ENCODE results near the gene SYTL3.

The SYTL3 gene

DNA sequence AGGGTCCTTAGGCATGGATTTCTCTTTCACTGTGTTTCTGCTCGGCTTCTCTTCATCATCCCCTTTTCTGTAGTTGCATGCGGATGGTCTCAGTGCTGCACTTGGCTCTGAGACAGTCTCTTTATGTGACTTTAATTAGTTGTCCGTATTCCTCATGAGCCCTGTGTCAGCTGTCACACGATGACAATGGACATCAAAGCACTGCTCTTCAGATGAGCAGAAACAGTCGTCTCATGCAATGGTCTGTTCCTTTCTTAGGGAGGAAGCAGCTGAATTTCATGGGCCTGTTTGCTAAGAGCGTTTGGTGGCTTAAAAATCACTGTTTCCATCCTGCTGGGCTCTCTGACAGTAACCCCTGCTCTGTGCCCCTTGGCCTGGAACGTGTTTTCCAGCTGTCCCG lies 64.9 kb downstream of the SYTL3 start:
- no peak overlapping the region for H3K4me3 ChIP-seq (ENCODE audit: low read length)
- DNase-seq (ENCODE audit: low read depth) = no peak
- TF ChIP-seq, protein P1, sequence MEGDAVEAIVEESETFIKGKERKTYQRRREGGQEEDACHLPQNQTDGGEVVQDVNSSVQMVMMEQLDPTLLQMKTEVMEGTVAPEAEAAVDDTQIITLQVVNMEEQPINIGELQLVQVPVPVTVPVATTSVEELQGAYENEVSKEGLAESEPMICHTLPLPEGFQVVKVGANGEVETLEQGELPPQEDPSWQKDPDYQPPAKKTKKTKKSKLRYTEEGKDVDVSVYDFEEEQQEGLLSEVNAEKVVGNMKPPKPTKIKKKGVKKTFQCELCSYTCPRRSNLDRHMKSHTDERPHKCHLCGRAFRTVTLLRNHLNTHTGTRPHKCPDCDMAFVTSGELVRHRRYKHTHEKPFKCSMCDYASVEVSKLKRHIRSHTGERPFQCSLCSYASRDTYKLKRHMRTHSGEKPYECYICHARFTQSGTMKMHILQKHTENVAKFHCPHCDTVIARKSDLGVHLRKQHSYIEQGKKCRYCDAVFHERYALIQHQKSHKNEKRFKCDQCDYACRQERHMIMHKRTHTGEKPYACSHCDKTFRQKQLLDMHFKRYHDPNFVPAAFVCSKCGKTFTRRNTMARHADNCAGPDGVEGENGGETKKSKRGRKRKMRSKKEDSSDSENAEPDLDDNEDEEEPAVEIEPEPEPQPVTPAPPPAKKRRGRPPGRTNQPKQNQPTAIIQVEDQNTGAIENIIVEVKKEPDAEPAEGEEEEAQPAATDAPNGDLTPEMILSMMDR (conservative IDR thresholded peaks at IDR 0.05; ENCODE audit: low read length) = no peak

DNA sequence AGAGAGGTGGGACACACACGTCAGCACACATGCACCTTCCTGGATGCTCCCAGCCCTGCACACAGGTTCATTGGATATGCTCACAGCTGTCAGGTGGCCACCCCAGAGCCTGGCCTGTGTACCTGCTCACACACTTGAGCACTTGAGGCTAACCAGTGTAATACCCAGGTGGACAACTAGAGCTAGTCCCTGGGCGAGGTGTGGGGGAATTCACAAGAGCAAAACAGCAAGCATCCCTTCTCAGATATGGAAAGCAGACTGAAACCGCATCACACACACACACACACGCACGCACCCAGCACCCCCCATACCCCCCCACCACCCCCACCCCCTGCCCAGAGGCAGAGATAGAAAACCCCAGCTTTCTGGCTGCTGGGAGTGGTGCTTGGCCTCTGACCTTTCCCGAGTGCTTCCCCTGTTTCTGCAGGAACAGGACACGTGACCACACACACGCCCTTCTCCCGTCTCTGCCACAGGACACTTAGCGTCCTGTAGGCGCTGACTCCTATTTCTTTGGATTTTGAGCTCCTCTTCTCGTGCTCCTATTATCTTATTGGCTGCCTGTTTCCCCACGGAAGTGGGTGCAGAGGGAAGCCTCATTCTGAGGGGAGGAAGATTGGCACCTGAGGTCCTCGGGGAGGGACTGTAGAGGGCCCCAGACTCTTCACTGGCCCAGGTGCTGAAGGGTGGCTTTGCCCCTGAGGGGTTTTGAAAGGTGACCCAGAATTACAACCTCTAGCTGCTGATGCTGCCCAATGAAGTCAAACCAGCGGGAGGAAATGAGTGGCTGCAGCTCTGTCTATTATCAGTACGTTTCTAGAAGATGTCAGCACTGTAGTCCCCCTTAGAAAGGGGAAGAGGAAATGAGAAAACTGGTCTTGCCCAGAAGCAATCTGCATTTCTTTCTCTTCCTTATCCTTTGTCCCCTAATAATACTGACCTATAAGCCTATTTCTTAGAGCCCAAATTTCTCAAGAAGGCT lies 65.8 kb downstream of the SYTL3 start:
- DNase-seq (ENCODE audit: low read depth) = no peak
- TF ChIP-seq, protein P1 (conservative IDR thresholded peaks at IDR 0.05; ENCODE audit: low read length) = no peak
- no peak overlapping the region for H3K4me3 ChIP-seq (ENCODE audit: low read length)

DNA sequence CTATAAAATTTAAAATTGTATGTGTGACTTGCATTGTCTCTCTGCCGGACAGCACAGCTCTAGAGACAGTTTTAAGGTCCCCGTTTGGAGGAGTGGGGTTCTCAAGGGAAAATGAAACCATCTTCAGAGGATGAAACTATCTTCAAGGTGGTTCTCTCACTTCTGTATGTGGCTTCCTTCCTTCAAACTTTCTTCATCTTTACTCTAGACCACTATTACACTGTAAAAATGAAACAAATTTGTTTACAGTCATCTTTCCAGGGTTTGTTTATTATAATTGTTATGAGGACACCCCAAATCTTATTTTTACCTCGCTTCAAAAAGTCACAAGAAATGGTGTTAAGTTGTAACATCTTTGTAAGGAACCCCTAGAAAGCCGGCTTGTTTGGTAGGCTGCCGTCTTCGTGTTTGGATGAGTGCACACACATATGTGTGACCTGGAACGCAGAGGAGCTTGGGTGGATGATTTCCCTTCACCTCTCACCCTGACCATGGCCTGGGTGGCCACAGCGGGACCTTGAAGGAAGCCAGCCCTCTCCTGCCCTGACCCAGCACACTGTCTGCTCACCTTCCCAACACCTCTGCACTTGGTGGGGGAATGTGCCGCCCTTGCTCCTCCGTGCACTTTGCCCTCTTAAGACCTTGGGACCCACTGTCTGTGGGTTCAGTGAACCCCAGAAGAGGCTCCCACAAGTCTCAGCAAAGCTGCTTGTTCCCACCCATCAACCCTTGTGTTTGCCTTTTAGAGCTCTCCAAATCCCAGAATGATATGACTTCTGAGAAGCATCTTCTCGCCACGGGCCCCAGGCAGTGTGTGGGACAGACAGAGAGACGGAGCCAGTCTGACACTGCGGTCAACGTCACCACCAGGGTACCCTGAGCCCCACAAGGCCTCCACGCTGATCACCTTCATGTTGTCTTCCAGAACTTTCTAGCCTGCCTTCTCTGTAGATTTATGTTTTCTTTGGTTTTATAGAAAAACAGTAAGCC lies 67.8 kb downstream of the SYTL3 start:
- no peak for DNase-seq (ENCODE audit: low read depth)
- H3K4me3 ChIP-seq (ENCODE audit: low read length) = no peak overlapping the region
- TF ChIP-seq, protein P1 (conservative IDR thresholded peaks at IDR 0.05; ENCODE audit: low read length) = no peak

DNA sequence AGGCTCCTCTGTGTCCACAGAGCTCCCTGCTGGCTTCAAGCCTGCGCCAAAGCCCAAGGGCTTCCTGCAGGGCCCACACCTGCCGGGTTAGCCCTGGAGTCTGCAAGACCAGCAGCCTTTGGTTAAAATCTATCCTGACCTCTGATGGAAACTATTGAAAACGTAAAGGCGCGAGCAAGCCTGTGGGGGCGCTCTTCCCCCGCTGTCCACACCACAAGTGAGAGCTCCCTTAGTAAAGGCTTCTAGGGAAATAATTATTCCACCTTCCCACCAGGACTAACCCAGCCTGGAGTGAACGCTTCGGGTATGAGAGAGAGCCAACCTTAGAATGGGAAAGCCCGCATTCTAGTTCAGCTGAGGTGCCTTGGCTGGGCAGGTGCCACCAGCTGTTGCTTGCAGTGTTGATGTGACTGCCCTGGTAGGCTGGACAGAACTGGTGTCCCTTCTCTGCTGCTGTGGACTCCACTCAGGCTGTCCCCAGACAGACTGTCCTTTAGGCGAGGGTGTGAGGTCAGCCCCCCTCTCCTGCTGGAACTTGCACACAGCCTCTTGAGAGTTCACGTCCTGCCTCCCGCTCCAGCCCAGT lies 68.7 kb downstream of the SYTL3 start:
- TF ChIP-seq, protein P1 (conservative IDR thresholded peaks at IDR 0.05; ENCODE audit: low read length) = peak; percentile 54
- DNase-seq (ENCODE audit: low read depth) = peak; percentile 15
- H3K4me3 ChIP-seq (ENCODE audit: low read length) = no peak overlapping the region

DNA sequence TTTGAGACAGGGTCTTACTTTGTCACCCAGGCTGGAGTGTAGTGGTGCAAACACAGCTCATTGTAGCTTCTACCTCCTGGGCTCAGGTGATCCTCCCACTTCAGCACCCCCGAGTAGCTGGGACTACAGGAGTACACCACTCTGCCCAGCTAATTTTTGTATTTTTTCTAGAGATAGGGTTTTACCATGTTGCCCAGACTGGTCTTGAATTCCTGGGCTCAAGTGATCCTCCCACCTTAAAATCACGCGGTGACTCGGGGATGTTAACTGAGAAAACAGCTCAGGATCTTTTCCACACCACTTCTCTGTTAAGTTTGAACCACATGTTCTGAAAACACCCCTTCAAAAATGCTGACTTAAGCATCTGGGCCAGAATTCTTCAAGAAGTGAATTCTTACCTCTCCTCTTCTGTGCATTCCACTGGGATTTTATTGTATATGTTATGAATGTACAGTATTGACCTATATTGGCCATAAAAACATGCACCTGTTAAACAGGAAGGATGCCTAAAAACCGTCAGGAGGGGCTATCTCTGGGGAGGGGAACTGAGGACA lies 72.4 kb downstream of the SYTL3 start:
- no peak overlapping the region for H3K4me3 ChIP-seq (ENCODE audit: low read length)
- no peak for DNase-seq (ENCODE audit: low read depth)
- TF ChIP-seq, protein P1 (conservative IDR thresholded peaks at IDR 0.05; ENCODE audit: low read length) = no peak

DNA sequence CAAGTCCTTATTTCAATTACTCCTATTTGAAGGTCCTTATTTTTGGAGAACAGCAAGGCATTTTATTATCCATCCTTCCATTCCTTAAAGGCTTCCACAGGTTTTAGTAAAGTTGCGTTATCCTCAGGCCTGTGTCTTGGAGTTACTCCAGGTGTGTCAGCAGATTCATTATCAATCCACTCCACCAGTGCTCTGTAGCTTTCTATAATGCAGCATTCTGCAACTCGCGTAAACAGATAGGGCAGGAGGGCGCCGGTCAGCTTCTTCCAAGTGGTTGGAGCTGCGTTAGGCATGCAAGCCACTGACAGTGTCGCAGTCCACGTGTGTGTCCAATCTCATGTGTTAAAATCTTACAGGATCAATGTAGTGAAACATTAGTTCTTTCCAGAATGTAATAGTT lies 75.8 kb downstream of the SYTL3 start:
- DNase-seq (ENCODE audit: low read depth) = no peak
- H3K4me3 ChIP-seq (ENCODE audit: low read length) = no peak overlapping the region
- TF ChIP-seq, protein P1 (conservative IDR thresholded peaks at IDR 0.05; ENCODE audit: low read length) = no peak

Measured in AG10803 (cell line).